ENCODE results near the gene TDRD7.

DNA sequence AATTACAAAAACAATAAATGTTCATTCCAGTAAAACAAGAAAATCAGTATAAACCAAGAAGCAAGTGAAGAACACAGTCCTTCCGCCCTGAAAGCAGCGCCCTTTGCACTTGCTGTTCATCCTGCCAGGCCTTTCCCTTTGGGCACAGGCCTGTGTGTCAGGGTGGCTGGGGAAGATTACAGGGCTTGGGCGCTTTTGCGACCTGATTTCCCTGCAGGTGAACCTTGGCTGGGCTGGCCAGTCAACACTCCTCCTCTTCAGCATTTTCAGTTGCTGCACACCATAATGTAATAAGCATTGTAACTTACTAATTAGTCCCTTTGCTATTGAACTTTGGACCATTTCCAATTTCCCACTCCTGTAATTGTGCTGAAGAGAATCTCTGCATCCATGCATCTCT is 38.6 kb upstream of the TDRD7 start:
- TF ChIP-seq POLR2A (IDR thresholded peaks at IDR 0.05) (no peak), EP300 (IDR thresholded peaks at IDR 0.05) (no peak)
- TF ChIP-seq, protein P1, sequence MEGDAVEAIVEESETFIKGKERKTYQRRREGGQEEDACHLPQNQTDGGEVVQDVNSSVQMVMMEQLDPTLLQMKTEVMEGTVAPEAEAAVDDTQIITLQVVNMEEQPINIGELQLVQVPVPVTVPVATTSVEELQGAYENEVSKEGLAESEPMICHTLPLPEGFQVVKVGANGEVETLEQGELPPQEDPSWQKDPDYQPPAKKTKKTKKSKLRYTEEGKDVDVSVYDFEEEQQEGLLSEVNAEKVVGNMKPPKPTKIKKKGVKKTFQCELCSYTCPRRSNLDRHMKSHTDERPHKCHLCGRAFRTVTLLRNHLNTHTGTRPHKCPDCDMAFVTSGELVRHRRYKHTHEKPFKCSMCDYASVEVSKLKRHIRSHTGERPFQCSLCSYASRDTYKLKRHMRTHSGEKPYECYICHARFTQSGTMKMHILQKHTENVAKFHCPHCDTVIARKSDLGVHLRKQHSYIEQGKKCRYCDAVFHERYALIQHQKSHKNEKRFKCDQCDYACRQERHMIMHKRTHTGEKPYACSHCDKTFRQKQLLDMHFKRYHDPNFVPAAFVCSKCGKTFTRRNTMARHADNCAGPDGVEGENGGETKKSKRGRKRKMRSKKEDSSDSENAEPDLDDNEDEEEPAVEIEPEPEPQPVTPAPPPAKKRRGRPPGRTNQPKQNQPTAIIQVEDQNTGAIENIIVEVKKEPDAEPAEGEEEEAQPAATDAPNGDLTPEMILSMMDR (IDR thresholded peaks at IDR 0.05), result no peak
